CD14-positive monocyte (primary cell): ENCODE measurements around the gene DTNBP1. TPM values are rescaled to one million over a fixed set of nuclear protein-coding genes. Genes with fewer than 3 reads are reported as not detected.

Experiments used
- DNase-seq, 3 donors: peaks; one replicate each; pipeline ENCODE4 v3.0.0-alpha.2; 2011 to 2022
- H2AFZ ChIP-seq: 2 replicates; pipeline ENCODE4 v1.6.0; 2012; ENCODE audit warnings: mild to moderate bottlenecking, low read depth, low read length, inconsistent platforms; ENCODE audit not compliant: insufficient read depth, poor library complexity, severe bottlenecking
- H3K27ac ChIP-seq, 2 donors: 1 replicate in 1 of 2; 2 replicates in 1 of 2; pipeline ENCODE4 v1.5.1; 2012 to 2013; ENCODE audit warnings: low read length in 2 of 2, control low read depth in 1 of 2, inconsistent platforms in 1 of 2, low read depth in 1 of 2, mild to moderate bottlenecking in 1 of 2
- H3K27me3 ChIP-seq, 2 donors: one replicate each; pipeline versions ENCODE4 v1.6.0 to v1.6.1; 2011 to 2013; ENCODE audit warnings: low read length in 2 of 2; ENCODE audit not compliant: control insufficient read depth in 2 of 2, insufficient read depth in 2 of 2
- H3K36me3 ChIP-seq, 2 donors: replicated peaks in 1 of 2; 1 replicate in 1 of 2; 2 replicates in 1 of 2; pipeline versions ENCODE4 v1.5.1 to v1.6.1; 2012 to 2013; ENCODE audit warnings: low read length in 2 of 2, control low read depth in 1 of 2, inconsistent platforms in 1 of 2, mild to moderate bottlenecking in 1 of 2; ENCODE audit not compliant: insufficient read depth in 2 of 2, control insufficient read depth in 1 of 2
- H3K4me1 ChIP-seq, 2 donors: 1 replicate in 1 of 2; 2 replicates in 1 of 2; pipeline versions ENCODE4 v1.5.1 to v1.6.1; 2012 to 2013; ENCODE audit warnings: low read length in 2 of 2, control low read depth in 1 of 2, inconsistent platforms in 1 of 2, mild to moderate bottlenecking in 1 of 2, moderate library complexity in 1 of 2; ENCODE audit not compliant: insufficient read depth in 2 of 2, control insufficient read depth in 1 of 2
- H3K4me2 ChIP-seq: replicated peaks from 2 replicates; pipeline ENCODE3; 2012; ENCODE audit warnings: low read length, moderate library complexity, mild to moderate bottlenecking; ENCODE audit not compliant: poor library complexity, severe bottlenecking; ENCODE audit errors: extremely low read depth
- H3K4me3 ChIP-seq, 3 experiments: fragments of 200-600 bp in 1 of 3; sonication (generic) in 1 of 3; replicated peaks in 1 of 3; 1 replicate in 2 of 3; 2 replicates in 1 of 3; pipeline ENCODE4 v1.5.1; 2011 to 2013; ENCODE audit warnings: low read length in 3 of 3, mild to moderate bottlenecking in 3 of 3, control low read depth in 2 of 3, low read depth in 2 of 3, inconsistent platforms in 1 of 3, moderate library complexity in 1 of 3
- H3K79me2 ChIP-seq: 2 replicates; pipeline ENCODE4 v1.6.0; 2012; ENCODE audit warnings: mild to moderate bottlenecking, control low read depth, inconsistent platforms, low read length, moderate library complexity; ENCODE audit not compliant: insufficient read depth
- H3K9ac ChIP-seq: 2 replicates; pipeline ENCODE4 v1.6.0; 2017; ENCODE audit warnings: low read length, mild to moderate bottlenecking; ENCODE audit not compliant: insufficient read depth, poor library complexity, severe bottlenecking
- H3K9me3 ChIP-seq, 2 donors: replicated peaks in 1 of 2; 1 replicate in 1 of 2; 2 replicates in 1 of 2; pipeline versions ENCODE4 v1.5.1 to v1.6.1; 2012 to 2013; ENCODE audit warnings: low read length in 2 of 2, control low read depth in 1 of 2; ENCODE audit not compliant: control insufficient read depth in 1 of 2, insufficient read depth in 1 of 2
- H4K20me1 ChIP-seq: 2 replicates; pipeline ENCODE4 v1.6.0; 2012; ENCODE audit warnings: mild to moderate bottlenecking, low read length, control low read depth, moderate library complexity; ENCODE audit not compliant: insufficient read depth
- H3K27ac Mint-ChIP-seq, 7 donors: one replicate each; pipeline ENCODE4 v1.8.0; 2020; ENCODE audit warnings: mild to moderate bottlenecking in 7 of 7, mixed read lengths in 7 of 7, moderate library complexity in 6 of 7, inconsistent platforms in 2 of 7
- H3K27me3 Mint-ChIP-seq, 3 donors: one replicate each; pipeline ENCODE4 v1.8.0; 2021 to 2022; ENCODE audit warnings: low read depth in 3 of 3, mild to moderate bottlenecking in 3 of 3, mixed read lengths in 3 of 3, moderate library complexity in 3 of 3, inconsistent platforms in 1 of 3
- H3K36me3 Mint-ChIP-seq, 2 donors: one replicate each; pipeline ENCODE4 v1.8.0; 2020; ENCODE audit warnings: mixed read lengths in 2 of 2, inconsistent platforms in 1 of 2, mild to moderate bottlenecking in 1 of 2
- H3K4me1 Mint-ChIP-seq: one replicate; pipeline ENCODE4 v1.8.0; 2020; ENCODE audit warnings: mild to moderate bottlenecking, mixed read lengths
- H3K4me3 Mint-ChIP-seq, 2 donors: one replicate each; pipeline ENCODE4 v1.8.0; 2020; ENCODE audit warnings: mild to moderate bottlenecking in 2 of 2, mixed read lengths in 2 of 2, moderate library complexity in 1 of 2
- H3K9me3 Mint-ChIP-seq, 7 donors: one replicate each; pipeline ENCODE4 v1.8.0; 2020 to 2022; ENCODE audit warnings: mixed read lengths in 7 of 7, mild to moderate bottlenecking in 6 of 7, moderate library complexity in 6 of 7, inconsistent platforms in 2 of 7
- WGBS: methylation state at CpG from one replicate; pipeline ENCODE4 v1.1.5; 2013; ENCODE audit warnings: missing lambda C conversion rate; ENCODE audit not compliant: insufficient coverage; 5-methylcytosine and 5-hydroxymethylcytosine counted together
- intact Hi-C, 2 donors: fragments of 100-400 bp; cut with micrococcal nuclease; formaldehyde crosslinking; loops; one replicate each; pipeline versions ENCODE4 v1.15.0 to v1.15.1; 2023
- polyA plus RNA-seq, 3 donors: library from polyadenylated mRNA; depleted of rRNA in 1 of 3; unstranded in 2 of 3; stranded (reverse) in 1 of 3; fragments of 300-500 nt in 2 of 3; fragments of >200 nt in 1 of 3; fragmentation: Illumina TruSeq in 2 of 3; gene quantifications; 1 replicate in 2 of 3; 2 replicates in 1 of 3; pipeline ENCODE4 v1.2.3, GENCODE V29; 2012 to 2021
- TF ChIP-seq, protein P1 (sequence below): fragments of 200-600 bp; IDR thresholded peaks from one replicate; pipeline ENCODE4 v1.8.0; 2022; ENCODE audit warnings: antibody characterized with exemption, mild to moderate bottlenecking

The DTNBP1 gene
- polyA plus RNA-seq, 3 donors = 19.7 to 26.9 (median 20.5) TPM

DNA sequence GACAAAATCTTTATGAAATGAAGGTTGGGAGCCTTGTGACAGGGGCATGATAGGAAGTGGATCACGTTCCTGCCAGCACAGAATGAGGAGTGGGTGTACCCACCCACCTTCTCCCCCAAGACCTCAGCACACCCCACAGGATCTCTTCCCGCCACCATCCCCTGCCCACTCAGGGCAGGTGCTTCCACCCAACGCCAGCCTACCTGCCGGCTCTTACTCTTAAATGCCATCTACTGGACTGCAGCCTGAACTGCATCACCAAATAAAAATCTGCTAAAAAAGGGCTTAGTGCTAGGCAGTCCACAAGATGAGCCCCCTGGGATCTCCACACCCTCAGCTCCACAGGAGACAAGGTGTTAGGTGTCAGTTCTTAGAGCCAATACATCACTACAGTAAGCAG lies 20.6 kb downstream of the DTNBP1 start:
- H3K36me3 ChIP-seq = peaks cover 0 to 65% of the 10 kb centered on the region in 2 donors
- H3K4me1 Mint-ChIP-seq = no peaks in the 10 kb centered on the region
- peaks cover 69 to 79% of the 10 kb centered on the region in 2 donors for H3K36me3 Mint-ChIP-seq
- H3K27me3 Mint-ChIP-seq = peaks cover 0 to 2% (median 0%) of the 10 kb centered on the region in 3 donors
- H3K27me3 ChIP-seq = no peaks in the 10 kb centered on the region
- no peak overlapping the region for H3K4me2 ChIP-seq
- H3K4me1 ChIP-seq = no peaks in the 10 kb centered on the region
- no peak overlapping the region for H2AFZ ChIP-seq
- H3K9me3 ChIP-seq = peaks cover 5 to 14% of the 10 kb centered on the region in 2 donors
- intact Hi-C loops = no loop called here
- peaks cover 50% of the 10 kb centered on the region for H3K79me2 ChIP-seq
- no peak overlapping the region for H3K9ac ChIP-seq
- no peak overlapping the region for H3K4me3 Mint-ChIP-seq
- H3K27ac Mint-ChIP-seq = peak overlapping the region in 1 of 7 donors; percentile 12
- no peak overlapping the region for H3K27ac ChIP-seq
- H4K20me1 ChIP-seq = peaks cover 25% of the 10 kb centered on the region
- no peak overlapping the region for H3K4me3 ChIP-seq
- 100% methylated on average over 2 of the region's 4 CpGs for WGBS
- no peak for DNase-seq
- TF ChIP-seq, protein P1, sequence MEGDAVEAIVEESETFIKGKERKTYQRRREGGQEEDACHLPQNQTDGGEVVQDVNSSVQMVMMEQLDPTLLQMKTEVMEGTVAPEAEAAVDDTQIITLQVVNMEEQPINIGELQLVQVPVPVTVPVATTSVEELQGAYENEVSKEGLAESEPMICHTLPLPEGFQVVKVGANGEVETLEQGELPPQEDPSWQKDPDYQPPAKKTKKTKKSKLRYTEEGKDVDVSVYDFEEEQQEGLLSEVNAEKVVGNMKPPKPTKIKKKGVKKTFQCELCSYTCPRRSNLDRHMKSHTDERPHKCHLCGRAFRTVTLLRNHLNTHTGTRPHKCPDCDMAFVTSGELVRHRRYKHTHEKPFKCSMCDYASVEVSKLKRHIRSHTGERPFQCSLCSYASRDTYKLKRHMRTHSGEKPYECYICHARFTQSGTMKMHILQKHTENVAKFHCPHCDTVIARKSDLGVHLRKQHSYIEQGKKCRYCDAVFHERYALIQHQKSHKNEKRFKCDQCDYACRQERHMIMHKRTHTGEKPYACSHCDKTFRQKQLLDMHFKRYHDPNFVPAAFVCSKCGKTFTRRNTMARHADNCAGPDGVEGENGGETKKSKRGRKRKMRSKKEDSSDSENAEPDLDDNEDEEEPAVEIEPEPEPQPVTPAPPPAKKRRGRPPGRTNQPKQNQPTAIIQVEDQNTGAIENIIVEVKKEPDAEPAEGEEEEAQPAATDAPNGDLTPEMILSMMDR = no peak
- H3K9me3 Mint-ChIP-seq = peaks cover 13 to 28% (median 21%) of the 10 kb centered on the region in 7 donors

DNA sequence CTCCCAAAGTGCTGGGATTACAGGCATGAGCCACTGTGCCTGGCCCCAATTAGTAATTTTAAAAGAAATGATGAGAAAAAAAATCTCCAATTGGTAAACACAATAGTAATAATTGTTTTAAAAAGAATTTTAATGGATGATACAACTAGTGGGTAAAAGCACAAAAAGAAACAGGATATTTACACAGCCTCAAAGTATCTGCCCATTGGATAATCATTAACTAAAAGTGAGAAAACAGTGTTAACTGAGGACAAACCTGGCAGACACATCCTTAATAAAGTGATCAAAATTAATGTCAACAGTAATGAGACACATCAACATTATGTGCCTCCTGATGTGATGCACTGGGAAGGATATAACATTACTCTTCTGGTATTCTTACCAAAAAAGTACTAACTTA lies 24.5 kb downstream of the DTNBP1 start:
- H3K36me3 Mint-ChIP-seq = peaks cover 68 to 80% of the 10 kb centered on the region in 2 donors
- intact Hi-C loops = loop anchor here in 1 of 2 donors (10.0 kb wide), 1 partner anchor 1844 kb away; no protein-coding TSS in a partner anchor
- H3K27ac Mint-ChIP-seq = no peak overlapping the region
- H3K4me3 Mint-ChIP-seq = no peak overlapping the region
- peaks cover 14% of the 10 kb centered on the region for H3K79me2 ChIP-seq
- no peaks in the 10 kb centered on the region for H3K27me3 Mint-ChIP-seq
- TF ChIP-seq, protein P1 = no peak
- H3K4me2 ChIP-seq = no peak overlapping the region
- H3K27me3 ChIP-seq = no peaks in the 10 kb centered on the region
- no peak for DNase-seq
- H3K4me3 ChIP-seq = no peak overlapping the region
- no peaks in the 10 kb centered on the region for H3K4me1 Mint-ChIP-seq
- H3K9ac ChIP-seq = no peak overlapping the region
- peaks cover 3 to 5% of the 10 kb centered on the region in 2 donors for H3K9me3 ChIP-seq
- H3K36me3 ChIP-seq = peaks cover 11 to 79% of the 10 kb centered on the region in 2 donors
- H2AFZ ChIP-seq = no peak overlapping the region
- H3K27ac ChIP-seq = no peak overlapping the region
- no peaks in the 10 kb centered on the region for H3K4me1 ChIP-seq
- peaks cover 24% of the 10 kb centered on the region for H4K20me1 ChIP-seq
- peaks cover 2 to 7% (median 4%) of the 10 kb centered on the region in 7 donors for H3K9me3 Mint-ChIP-seq
